NCI-H2107 treated with DMSO at 0.1 percent for 48 hours (cell line): ENCODE measurements around the gene CDKAL1.

Experiments
- DNase-seq: peaks from one replicate; lab custom pipeline; 2025; ENCODE audit not compliant: unreplicated experiment; lab: John Stamatoyannopoulos, UW

CDKAL1 gene

DNA sequence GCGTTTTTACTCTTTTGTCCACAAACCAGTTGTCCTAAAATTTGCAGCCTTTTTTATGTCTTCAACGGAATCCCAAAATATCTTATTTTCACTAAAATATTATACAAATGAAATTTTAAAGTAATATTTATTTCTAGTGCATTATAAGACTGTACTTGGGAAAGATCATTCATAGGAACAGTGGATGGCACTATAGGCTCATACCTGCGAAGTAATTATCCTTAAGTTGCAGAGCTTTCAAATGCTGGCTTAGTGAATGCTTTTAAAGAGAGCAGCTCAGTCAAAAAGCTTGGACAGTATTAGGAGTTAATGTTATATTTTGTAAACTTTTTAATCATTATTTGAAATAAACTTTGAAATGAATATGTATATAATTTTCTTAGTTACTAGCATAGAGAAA lies 254.9 kb downstream of the CDKAL1 start:
- no peak for DNase-seq

DNA sequence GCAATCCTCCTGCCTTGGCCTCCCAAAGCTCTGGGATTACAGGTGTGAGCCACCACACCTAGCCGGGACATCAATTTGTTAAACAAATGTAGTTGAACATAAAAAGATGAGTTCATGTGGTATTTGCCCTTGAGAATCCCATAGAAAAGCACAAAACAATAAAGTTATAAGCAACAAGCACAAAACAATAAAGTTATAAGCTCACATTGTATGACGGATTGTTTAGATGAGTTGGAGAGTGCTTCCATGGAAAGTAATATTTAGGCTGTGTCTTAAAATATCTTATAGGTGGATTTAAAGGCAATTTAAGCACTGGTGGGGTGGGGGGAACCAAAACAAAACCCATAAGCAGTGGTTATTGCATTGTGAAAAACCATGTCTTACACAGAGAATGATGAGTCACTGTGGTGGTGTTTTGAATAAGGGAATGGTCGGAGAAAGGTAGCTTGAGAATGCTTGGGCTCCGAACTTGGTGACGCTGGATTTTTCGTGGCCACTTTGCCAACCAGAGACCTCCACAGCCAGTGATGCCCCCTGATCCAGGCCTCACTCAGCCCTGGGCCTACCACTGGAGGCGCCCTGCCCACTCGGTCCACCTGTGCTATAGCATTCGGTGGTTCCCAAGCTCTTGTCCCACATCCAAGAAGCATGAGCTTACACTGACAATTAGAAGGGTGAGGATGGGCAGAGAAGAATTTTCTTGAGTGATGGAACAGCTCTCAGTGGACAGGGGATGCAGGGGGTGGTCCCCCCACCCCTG lies 256.0 kb downstream of the CDKAL1 start:
- DNase-seq: no peak

DNA sequence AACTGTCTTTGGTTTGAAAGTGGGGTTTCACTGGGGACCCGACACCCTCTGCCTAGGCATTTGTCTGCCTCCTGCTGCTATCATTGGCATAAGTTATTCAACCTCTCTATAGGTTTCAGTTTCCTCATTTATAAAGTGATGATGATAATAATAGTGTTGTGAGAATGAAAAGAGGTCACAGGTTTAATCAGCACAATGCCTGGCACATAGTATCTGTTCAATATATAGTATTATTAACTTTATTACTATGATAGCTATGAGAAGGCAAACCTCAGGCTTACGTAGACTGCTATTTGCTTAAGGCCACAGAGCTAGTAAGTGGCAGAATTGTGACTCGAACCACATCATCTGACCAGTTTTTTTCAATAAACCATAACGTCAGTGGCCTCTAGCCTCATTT lies 256.8 kb downstream of the CDKAL1 start:
- DNase-seq: no peak

DNA sequence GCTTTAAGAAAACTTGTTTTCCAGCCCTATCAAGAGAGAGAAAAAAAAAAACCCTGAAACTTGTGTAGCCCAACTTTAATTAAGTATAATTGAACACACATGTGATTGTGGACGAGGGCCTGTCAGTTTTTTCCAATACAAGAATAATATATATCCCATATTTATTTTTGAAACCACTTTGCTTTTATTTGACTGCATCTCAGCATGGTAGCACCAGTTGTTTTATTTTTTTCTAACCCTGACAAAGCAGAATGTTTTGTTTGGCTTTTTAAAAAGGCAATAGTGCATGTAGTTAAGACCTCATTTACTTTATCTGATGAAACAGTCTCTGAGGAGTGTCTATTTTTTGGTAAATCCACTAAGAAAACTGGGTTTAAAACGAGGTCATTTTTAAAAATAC lies 257.7 kb downstream of the CDKAL1 start:
- DNase-seq: peak; percentile 77

DNA sequence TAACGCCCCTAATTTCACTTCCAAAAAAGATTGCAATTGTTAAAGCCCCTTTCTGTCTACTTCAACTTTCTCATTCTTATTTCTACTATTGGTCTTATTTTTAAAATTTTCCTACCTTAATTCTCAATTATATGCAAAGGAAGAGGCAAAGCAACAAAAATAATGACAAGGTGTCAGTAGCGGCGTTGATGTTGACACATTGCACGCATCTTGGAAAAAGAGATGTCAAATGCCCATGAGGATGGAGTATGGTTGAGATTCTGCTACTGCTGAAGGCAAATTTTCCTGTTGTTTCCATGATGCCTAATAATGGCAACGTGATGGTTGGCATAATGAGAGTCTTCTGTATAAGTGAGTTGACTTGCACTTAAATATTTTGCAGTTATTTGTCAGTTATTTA lies 258.9 kb downstream of the CDKAL1 start:
- DNase-seq: no peak

DNA sequence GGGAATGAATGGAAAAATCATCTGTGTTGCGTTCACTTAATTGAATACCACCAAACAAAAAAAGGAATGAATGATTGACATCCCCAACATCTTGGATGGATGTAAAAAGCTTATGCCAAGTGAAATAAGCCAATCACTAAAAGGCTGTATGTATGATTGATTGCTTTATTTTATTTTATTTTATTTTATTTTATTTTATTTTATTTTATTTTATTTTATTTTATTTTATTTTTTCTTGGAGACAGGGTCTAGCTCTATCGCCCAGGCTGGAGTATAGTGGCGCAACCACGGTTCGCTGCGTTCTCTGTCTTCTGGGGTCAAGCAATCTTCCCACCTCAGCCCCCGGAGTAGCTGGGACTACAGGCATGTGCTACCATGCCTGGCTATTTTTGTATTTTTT lies 263.3 kb downstream of the CDKAL1 start:
- no peak for DNase-seq

DNA sequence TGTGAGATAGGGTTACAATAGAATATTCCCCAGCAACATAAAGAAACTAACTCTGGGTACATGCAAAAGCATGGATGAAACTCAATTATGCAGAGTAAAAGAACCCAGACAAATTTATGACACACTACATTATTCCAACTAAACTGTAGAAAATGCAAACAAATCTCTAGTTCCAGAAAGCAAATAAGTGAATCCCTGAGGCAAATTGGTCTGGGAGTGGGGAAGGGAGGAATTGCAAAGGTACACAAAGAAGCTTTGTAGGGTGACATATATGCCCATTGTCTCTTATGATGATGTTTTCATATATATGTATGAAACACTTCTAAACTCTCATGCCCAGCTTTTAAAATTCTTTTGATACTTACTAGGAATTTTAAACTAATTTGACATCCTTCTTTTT lies 266.0 kb downstream of the CDKAL1 start:
- no peak for DNase-seq

DNA sequence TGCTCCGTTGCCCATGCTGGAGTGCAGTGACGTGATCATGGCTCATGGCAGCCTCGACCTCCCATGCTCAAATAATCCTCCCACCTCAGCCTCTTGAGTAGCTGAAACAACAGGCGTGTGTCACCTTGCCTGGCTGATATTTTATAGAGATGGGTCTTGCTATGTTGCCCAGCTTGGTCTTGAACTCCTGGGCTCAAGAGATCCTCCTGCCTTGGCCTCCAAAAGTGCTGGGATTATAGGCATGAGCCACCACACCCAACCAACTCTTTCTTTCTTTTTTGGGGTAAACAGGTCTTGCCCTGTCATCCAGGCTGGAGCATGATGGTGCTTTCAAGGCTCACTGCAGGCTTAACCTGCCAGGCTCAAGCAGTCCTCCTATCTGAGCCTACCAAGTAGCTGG lies 266.4 kb downstream of the CDKAL1 start:
- DNase-seq: no peak

DNA sequence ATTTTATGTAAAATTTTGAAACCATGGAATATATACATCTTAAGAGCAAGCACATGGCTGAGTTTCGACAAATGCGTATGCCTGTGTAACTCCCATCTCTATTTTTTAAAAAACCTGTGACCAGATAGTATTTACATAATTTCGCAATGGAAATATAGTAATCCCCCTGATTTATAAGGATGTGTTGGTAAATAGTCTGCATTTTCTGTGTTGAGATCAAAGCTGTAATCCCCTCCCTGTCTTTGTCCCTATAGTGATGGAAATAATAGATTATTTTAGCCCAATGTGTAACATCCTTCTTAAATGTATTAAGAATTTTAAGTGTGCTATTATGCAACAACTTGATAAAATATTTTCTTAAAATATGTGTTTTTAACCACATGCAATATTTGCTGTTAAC lies 267.3 kb downstream of the CDKAL1 start:
- no peak for DNase-seq

DNA sequence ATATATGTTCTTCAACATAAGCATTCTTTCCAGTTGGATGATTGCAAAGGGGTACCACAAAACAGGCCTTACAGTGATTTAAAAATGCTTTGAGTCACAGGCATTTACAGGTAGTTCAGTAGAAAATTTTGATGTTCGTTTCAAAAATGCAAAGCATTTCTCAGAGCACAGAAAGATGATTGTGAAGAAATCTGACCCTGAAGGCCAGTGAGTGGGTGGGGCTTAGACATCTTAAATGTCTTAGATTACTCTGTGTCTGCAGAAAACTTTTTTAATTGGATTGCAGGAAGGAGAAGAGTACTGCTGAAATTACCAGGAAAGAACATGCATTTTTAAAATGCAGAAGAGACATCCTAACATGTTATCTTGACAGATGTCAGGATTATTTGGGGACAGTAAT lies 268.3 kb downstream of the CDKAL1 start:
- DNase-seq: no peak

DNA sequence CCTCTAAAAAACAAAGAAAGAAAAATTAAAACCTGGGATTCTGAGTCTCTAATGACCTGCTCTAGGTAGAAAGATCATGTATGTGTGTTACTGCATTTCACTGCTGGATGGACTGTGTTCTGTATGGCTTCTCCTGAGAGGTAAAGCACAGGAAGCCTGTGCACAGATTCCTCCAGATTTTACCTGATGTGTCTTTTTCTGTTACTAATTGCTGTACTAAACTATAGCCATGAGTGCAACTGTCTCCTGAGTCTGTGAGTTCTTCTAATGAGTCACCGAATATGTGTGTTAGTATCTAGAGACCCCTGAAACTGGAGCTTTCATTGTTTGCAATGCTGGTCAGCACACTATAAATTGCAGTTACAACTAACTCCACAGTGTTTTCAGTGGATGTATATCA lies 270.8 kb downstream of the CDKAL1 start:
- DNase-seq: no peak

DNA sequence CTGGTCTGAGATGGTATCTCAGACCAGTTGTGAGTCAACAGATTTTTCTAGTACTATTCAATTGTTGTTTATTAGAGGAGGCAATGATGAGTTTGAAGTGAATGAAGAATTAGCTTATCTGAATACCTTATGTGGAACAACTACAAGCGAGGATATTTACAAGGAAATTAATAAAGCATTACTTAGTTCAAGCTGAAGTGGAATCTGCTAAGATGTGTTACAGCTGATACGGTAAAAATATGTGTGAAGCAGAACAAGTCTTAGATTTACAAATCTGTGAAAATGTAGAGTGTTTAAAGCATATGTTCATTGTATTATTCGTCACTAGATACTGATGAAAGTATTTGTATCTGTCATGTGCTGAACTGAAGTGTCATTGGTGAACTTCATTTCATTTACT lies 272.4 kb downstream of the CDKAL1 start:
- DNase-seq: no peak

DNA sequence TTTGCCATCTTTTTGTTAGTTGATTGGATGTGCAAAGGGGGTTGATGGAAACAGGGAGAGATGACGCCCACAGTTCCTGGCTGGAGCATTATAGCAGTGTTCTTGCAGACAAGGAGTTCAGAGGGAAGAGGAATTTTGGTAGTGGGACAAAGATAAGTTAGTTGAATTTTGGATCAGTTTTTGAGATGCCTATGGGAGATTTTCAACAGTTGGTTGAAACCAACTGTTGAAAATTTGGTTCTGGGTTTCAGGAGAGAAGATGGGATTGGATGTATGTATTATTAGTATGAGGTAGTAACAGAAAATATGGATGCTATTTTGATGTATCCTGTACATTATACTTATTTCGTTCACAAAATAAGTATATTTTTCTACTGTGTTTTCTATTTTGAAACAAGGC lies 274.2 kb downstream of the CDKAL1 start:
- DNase-seq: no peak

DNA sequence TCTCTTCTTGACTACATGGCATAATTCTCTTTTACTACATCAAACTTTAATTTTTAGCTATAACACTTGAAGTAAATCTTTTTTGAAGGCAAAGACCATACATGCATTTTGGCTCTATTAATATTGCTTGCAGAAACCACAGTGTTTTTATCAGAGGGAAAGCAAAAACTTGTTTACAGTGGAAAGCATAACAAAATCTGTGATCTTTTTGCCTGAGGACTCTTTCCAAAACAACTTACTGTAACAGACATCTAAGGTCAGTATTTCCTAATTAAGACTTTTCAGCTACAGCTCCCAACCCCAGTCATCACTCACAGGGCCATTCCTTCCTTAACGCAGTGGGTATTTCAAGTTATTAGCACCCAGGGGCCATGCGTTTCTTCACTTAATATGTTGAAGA lies 274.7 kb downstream of the CDKAL1 start:
- no peak for DNase-seq

DNA sequence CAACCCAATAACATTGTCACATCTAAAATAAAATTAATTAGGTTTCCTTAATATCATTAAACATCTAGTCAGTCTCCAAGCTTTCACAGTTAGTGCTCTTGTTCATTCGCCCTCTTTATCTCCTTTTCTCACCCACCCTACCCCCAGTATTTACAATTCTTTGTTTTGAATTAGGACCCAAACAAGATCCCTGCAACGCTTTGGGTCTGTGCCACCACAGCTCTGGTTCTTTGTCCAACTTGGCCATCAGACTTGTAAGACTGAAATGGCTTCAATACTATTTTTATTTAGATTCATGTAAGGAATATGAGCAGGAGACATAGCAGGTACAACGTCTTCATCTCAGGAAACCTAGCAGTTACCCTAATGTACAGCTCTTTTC lies 276.5 kb downstream of the CDKAL1 start:
- no peak for DNase-seq

DNA sequence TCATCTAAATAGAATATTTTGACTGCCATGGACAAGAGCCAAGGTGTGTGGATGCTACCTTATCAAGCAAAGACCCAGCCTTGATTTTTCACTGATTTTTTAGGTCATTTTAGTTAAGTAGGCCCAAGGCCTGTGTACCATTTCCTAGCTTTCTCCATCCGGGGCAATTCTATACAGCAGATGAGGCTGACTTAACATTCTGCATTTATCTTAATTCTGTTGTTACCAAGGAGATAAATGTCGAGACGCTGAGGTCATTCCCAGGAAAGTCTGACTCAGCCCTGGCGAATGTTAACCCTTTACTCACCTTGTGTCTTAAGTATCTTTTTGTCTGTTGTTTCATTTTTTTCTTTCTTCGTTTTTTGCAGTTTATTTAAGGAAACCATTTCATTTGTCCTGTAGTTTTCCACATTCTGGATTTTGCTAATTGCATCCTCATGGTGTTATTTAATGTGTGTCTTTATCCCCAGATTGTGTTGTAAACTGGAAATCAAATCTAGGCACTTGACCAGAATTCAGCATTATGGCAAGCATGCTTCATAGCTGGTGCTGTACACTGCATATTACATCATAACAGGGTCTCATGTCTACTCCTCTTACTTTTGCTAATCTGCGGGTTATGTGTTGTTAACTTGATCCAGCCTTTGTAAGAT lies 277.0 kb downstream of the CDKAL1 start:
- no peak for DNase-seq

DNA sequence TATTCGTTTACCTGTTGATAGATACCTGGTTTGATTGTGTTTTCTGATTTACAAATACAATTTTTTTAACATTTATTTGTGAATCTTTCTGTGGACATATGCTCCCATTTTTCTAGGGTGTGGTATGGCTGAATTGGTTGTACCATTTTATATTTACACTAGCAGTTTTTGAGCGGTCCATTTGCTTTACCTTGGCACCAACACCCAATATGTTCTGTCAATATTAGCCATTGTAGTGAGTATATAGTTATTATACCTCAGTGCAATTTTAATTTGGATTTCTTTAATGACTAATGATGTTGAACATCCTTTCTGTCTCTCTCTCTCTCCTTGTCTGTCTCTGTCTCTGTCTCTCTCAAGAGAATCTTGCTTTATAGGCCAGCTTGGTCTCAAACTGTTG lies 278.5 kb downstream of the CDKAL1 start:
- no peak for DNase-seq

DNA sequence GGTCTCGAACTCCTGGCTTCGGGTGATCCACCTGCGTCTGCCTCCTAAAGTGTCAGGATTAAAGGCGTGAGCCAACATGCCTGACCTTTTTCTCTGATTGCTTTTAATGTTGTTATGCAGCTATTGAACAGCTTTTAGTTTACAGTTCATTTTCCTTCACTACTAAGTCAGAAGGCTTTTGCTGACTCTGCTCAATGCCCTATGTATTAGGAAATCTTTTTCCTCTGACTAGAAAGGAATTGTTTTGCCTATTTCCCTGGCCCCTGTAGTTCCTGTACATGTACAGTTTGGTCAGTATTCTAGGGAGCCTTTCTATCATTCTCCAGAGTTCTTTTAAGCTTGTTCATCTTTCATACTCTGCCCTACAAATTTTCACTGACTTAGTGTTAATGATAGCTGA lies 280.2 kb downstream of the CDKAL1 start:
- DNase-seq: no peak

DNA sequence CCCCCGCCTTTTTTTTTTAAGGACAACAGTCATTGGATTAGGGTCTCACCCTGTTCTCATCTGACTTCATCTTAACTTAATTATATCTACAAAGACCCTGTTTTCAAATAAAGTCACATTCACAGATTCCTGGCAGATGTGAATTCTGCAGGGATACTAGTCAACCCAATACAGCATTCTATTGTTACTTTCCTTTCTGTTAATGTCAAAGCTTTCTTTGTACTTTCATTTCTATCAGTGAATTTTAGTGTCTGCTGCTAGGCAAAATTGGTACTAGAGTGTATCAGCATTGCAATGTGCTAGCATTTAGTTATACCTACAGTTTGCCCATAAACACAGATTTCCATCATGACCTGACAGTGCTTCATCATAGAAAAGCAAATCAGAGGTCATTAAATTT lies 281.9 kb downstream of the CDKAL1 start:
- no peak for DNase-seq

DNA sequence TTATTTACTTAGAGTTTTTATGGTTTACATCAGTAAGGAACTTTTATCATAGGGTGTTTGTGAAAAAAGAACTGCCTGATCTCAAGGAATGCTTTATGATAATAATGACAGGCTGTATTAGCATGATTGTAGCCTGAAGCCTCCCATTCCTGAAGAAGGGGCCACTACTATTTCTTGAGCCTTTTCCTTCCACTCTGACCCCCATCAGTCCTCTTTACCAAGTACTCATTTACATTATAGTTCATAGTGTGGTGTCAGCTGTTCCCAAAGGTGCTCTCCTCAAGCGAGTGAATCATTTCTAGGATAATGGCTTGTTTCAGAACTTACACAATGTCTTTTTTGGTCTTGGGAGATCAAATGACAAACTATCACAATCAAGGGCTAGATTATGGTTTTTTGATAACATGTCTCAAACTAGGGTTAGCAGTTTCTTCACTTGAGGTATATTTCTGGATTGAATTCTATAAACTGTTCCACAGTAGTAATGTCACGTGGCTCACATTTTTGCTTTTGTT lies 283.6 kb downstream of the CDKAL1 start:
- DNase-seq: peak; percentile 21

DNA sequence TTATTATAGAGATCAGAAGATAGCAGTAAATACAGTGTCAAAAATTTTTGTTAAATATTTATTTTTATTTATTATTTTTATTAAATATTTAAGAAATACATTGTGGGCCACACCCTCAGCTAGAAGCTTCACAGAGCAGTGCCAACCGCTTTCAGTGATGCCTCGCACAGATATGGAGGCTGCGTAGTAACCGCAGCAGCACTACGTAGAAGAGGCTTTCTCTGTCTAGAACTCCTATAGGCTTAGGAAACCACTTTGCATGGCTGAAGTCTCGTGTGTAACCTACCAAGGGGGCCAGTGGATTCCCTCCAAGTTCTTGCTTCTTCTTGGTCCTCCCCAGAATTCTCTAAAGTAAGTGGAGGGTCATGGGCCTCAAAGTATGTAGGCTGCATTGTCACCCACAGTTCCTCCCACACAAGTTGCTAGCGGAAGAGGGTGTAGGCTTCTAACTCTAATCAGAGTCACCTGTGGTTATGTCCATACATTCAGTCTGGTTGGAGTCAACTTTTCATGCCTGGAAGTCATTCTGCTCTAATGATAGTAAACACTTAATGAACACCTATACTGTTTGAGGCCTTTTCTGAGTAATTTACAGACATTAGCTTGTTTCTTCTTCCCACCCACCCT lies 285.6 kb downstream of the CDKAL1 start:
- DNase-seq: no peak

DNA sequence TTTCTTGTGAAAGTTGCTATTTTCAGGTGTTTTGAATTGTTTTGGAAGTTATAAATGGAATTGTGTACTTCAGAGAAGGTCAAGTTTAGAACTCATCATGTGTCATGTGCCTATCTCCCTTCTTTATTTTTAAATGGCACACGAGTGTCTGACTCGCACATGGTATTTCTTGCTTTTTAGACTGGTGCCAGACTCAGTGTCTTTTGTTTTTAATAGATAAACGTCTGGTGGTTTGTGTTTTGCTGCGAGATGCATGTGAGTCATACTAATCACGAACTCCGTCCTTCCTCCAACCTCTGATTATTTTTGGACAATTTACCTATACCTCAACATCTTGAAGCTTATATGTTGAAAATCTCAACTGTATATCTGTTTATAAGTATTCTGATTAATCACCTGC lies 292.1 kb downstream of the CDKAL1 start:
- DNase-seq: no peak
